SU-DHL-6 (cell line): ENCODE data around the gene CUZD1.

Source experiments
- H2AFZ ChIP-seq: fragments of 200-600 bp; sonication (generic); 2 replicates; pipeline ENCODE4 v1.6.1; 2014; ENCODE audit warnings: low read depth, mild to moderate bottlenecking, moderate library complexity, mixed read lengths, antibody characterized with exemption, low read length; ENCODE audit not compliant: severe bottlenecking
- H3F3A ChIP-seq: fragments of 200-600 bp; shearing (Covaris generic); 2 replicates; pipeline ENCODE4 v1.6.0; 2016; ENCODE audit warnings: antibody characterized with exemption, mild to moderate bottlenecking; ENCODE audit not compliant: insufficient read depth
- H3K27ac ChIP-seq: fragments of 200-600 bp; sonication (generic); 2 replicates; pipeline ENCODE4 v1.5.1; 2016; ENCODE audit warnings: low read depth, mild to moderate bottlenecking, low read length, moderate library complexity, mixed read lengths
- H3K27me3 ChIP-seq: fragments of 200-600 bp; sonication (generic), shearing (Covaris generic); 2 replicates; pipeline ENCODE4 v1.6.0; 2014; ENCODE audit warnings: mild to moderate bottlenecking, low read length
- H3K36me3 ChIP-seq: fragments of 200-600 bp; sonication (generic); 2 replicates; pipeline ENCODE4 v1.6.1; 2014; ENCODE audit warnings: mild to moderate bottlenecking, low read length, mixed read lengths
- H3K4me2 ChIP-seq: fragments of 300-600, 200-600 bp; shearing (Covaris generic), sonication (generic); 2 replicates; pipeline ENCODE4 v1.6.0; 2014; ENCODE audit warnings: low read length, low read depth, mild to moderate bottlenecking; ENCODE audit not compliant: poor library complexity, severe bottlenecking
- H3K4me3 ChIP-seq: fragments of 200-600 bp; sonication (generic); 2 replicates; pipeline ENCODE4 v1.5.1; 2014; ENCODE audit warnings: antibody characterized with exemption, low read length, mild to moderate bottlenecking, mixed read lengths; ENCODE audit not compliant: insufficient read depth, poor library complexity, severe bottlenecking
- H3K79me2 ChIP-seq: fragments of 200-600 bp; sonication (generic); 2 replicates; pipeline ENCODE4 v1.6.1; 2014; ENCODE audit warnings: mild to moderate bottlenecking, low read length, moderate library complexity; ENCODE audit not compliant: insufficient read depth
- H3K9ac ChIP-seq: fragments of 200-600 bp; sonication (generic); 2 replicates; pipeline ENCODE4 v1.7.0; 2014; ENCODE audit warnings: mild to moderate bottlenecking, low read length
- H3K9me2 ChIP-seq: fragments of 200-600 bp; sonication (generic); replicated peaks from 2 replicates; pipeline ENCODE4 v1.6.1; 2014; ENCODE audit warnings: low read length; ENCODE audit not compliant: insufficient read depth
- H3K9me3 ChIP-seq: fragments of 200-600 bp; sonication (generic); 2 replicates; pipeline ENCODE4 v1.6.1; 2014; ENCODE audit warnings: low read length, mixed read lengths; ENCODE audit not compliant: insufficient read depth
- H4K20me1 ChIP-seq: fragments of 200-600 bp; sonication (generic); 2 replicates; pipeline ENCODE4 v1.6.1; 2014; ENCODE audit warnings: low read depth, mild to moderate bottlenecking, antibody characterized with exemption, low read length, moderate library complexity, mixed read lengths
- EZH2phosphoT487 ChIP-seq: fragments of 200-600 bp; sonication (generic), shearing (Covaris generic); conservative IDR thresholded peaks from 2 replicates; pipeline ENCODE4 v1.6.1; 2018; ENCODE audit warnings: mild to moderate bottlenecking, antibody characterized with exemption, low read length, moderate library complexity, mixed read lengths
- TF ChIP-seq, protein P1 (sequence below): fragments of 200-600 bp; sonication (generic); IDR thresholded peaks from one replicate; pipeline ENCODE4 v1.5.1; 2017; ENCODE audit warnings: antibody characterized with exemption, mild to moderate bottlenecking, low read length, moderate library complexity; ENCODE audit not compliant: insufficient read depth, poor library complexity, severe bottlenecking

CUZD1 gene

DNA sequence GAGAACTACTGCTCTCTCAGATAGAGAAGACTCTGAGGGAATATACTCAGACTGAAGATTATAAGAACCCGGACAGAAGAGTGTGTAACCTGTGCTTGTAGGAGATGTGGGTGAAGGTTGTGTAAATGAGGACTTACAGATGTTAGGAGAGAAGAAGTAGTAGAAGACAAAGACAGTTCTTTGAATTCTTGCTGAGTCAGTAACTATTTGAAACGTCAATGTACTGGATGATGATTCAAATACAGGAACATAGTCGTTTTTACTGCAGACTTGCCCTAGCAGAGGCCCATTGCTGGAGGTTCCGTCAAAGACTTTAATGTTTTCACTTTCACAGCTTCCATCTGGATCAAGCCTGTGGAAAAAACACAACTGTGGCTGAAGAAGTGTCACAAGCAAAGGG is 6.8 kb downstream of the CUZD1 start:
- H3K27ac ChIP-seq, result no peak overlapping the region
- no peaks in the 10 kb centered on the region for H3F3A ChIP-seq
- no peak overlapping the region for H3K9ac ChIP-seq
- no peak overlapping the region for H3K4me2 ChIP-seq
- no peak overlapping the region for H3K4me3 ChIP-seq
- H3K9me2 ChIP-seq, result no peaks in the 10 kb centered on the region
- no peaks in the 10 kb centered on the region for H3K27me3 ChIP-seq
- no peak overlapping the region for H2AFZ ChIP-seq
- peaks cover 31% of the 10 kb centered on the region; the same call in 1 of the 2 replicates for H3K36me3 ChIP-seq
- H3K79me2 ChIP-seq, result no peaks in the 10 kb centered on the region
- no peak for TF ChIP-seq EZH2phosphoT487
- TF ChIP-seq, protein P1, sequence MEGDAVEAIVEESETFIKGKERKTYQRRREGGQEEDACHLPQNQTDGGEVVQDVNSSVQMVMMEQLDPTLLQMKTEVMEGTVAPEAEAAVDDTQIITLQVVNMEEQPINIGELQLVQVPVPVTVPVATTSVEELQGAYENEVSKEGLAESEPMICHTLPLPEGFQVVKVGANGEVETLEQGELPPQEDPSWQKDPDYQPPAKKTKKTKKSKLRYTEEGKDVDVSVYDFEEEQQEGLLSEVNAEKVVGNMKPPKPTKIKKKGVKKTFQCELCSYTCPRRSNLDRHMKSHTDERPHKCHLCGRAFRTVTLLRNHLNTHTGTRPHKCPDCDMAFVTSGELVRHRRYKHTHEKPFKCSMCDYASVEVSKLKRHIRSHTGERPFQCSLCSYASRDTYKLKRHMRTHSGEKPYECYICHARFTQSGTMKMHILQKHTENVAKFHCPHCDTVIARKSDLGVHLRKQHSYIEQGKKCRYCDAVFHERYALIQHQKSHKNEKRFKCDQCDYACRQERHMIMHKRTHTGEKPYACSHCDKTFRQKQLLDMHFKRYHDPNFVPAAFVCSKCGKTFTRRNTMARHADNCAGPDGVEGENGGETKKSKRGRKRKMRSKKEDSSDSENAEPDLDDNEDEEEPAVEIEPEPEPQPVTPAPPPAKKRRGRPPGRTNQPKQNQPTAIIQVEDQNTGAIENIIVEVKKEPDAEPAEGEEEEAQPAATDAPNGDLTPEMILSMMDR, result no peak
- no peaks in the 10 kb centered on the region for H4K20me1 ChIP-seq
- no peaks in the 10 kb centered on the region for H3K9me3 ChIP-seq

DNA sequence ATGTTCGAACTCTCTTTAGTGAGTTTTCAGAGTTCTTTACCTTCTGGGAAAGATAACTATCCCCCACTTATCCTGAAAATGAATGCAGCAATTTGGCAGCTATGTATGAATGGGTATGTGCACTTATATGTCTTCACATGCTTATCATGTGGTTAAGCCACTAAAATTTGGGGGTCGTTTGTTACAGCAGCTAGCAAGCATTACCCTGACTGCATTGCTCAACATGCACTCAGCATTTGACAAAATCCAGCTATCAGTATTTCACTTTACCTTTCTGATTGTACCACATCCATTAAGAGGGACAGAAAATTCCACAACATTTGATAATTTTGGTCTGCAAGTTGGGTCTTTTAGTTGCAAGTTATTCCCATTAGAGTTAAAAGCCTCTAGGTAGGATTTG is 9.7 kb downstream of the CUZD1 start:
- H3K27me3 ChIP-seq, result no peaks in the 10 kb centered on the region
- H3K27ac ChIP-seq, result no peak overlapping the region
- H4K20me1 ChIP-seq, result no peaks in the 10 kb centered on the region; the same call in 1 of the 2 replicates
- no peaks in the 10 kb centered on the region for H3F3A ChIP-seq
- no peaks in the 10 kb centered on the region for H3K79me2 ChIP-seq
- no peak overlapping the region for H3K4me2 ChIP-seq
- no peaks in the 10 kb centered on the region for H3K9me3 ChIP-seq
- no peak overlapping the region for H2AFZ ChIP-seq
- H3K36me3 ChIP-seq, result peaks cover 39% of the 10 kb centered on the region
- H3K4me3 ChIP-seq, result no peak overlapping the region
- no peak for TF ChIP-seq EZH2phosphoT487
- TF ChIP-seq, protein P1, result no peak
- no peak overlapping the region for H3K9ac ChIP-seq
- H3K9me2 ChIP-seq, result no peaks in the 10 kb centered on the region

DNA sequence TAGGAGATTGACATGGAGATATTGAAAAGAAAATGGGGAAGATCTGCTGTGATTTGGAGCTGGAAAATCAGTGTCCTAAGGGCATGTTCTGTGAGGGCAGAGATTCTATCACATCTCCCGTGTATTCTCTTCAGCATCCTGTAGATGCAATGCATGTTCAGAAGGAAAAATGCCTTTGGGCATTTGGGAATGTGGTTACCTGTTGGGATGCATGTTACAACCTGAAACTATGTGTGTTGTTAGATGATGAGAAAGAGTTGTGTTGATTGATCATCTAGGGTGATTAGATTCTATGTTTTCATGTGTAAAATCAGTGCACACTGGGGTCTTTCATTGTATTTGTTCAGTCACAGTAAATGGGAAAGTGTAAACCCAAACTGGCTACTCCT is 14.7 kb downstream of the CUZD1 start:
- Histone ChIP-seq H3K4me2 (no peak overlapping the region), H2AFZ (no peak overlapping the region), H4K20me1 (no peaks in the 10 kb centered on the region; the same call in 1 of the 2 replicates), H3K9me2 (no peaks in the 10 kb centered on the region), H3K27me3 (no peaks in the 10 kb centered on the region), H3K4me3 (no peak overlapping the region), H3K9ac (no peak overlapping the region), H3K9me3 (no peaks in the 10 kb centered on the region), H3K79me2 (no peaks in the 10 kb centered on the region), H3K36me3 (peaks cover 35% of the 10 kb centered on the region), H3K27ac (no peak overlapping the region), H3F3A (no peaks in the 10 kb centered on the region)
- TF ChIP-seq, protein P1, result no peak
- no peak for TF ChIP-seq EZH2phosphoT487
